Skeletal muscle tissue (tissue), 4 donors: ENCODE measurements around the gene GALNT11. TPM values are rescaled to one million over a fixed set of nuclear protein-coding genes. Genes with fewer than 3 reads are reported as not detected.
"Not testable (repeated sequence)": the region's sequence is repeated elsewhere in the genome, so short reads cannot be mapped to it uniquely, and the experiment has no call there.

ENCODE experiments used
- H3K27ac ChIP-seq: one replicate; pipeline ENCODE4 v1.7.0; 2013; ENCODE audit warnings: mild to moderate bottlenecking, low read depth, low read length, inconsistent platforms
- H3K27me3 ChIP-seq, 3 donors: one replicate each; pipeline ENCODE4 v1.7.0; 2013; ENCODE audit warnings: low read length in 3 of 3; ENCODE audit not compliant: control insufficient read depth in 3 of 3, insufficient read depth in 3 of 3
- H3K36me3 ChIP-seq, 3 donors: one replicate each; pipeline ENCODE4 v1.7.0; 2013; ENCODE audit warnings: low read length in 3 of 3; ENCODE audit not compliant: control insufficient read depth in 3 of 3, insufficient read depth in 3 of 3
- H3K4me1 ChIP-seq, 3 donors: one replicate each; pipeline ENCODE4 v1.7.0; 2013; ENCODE audit warnings: low read length in 3 of 3, mild to moderate bottlenecking in 3 of 3; ENCODE audit not compliant: control insufficient read depth in 3 of 3, insufficient read depth in 3 of 3
- H3K4me3 ChIP-seq, 3 donors: one replicate each; pipeline ENCODE4 v1.7.0; 2013; ENCODE audit warnings: low read length in 3 of 3
- H3K9ac ChIP-seq, 3 donors: one replicate each; pipeline ENCODE4 v1.7.0; 2013; ENCODE audit warnings: low read length in 3 of 3, mild to moderate bottlenecking in 3 of 3, moderate library complexity in 2 of 3, low read depth in 1 of 3
- H3K9me3 ChIP-seq, 3 donors: one replicate each; pipeline ENCODE4 v1.7.0; 2013; ENCODE audit warnings: low read length in 3 of 3; ENCODE audit not compliant: control insufficient read depth in 3 of 3
- total RNA-seq: library from RNA; depleted of rRNA; stranded (reverse); fragments of >200 nt; gene quantifications from one replicate; pipeline ENCODE4 v1.2.3, GENCODE V29; 2014
- donor health status: Osteomylitis.

The GALNT11 gene
- total RNA-seq, 1 donor from 2014 or later, result 19.8 TPM

DNA sequence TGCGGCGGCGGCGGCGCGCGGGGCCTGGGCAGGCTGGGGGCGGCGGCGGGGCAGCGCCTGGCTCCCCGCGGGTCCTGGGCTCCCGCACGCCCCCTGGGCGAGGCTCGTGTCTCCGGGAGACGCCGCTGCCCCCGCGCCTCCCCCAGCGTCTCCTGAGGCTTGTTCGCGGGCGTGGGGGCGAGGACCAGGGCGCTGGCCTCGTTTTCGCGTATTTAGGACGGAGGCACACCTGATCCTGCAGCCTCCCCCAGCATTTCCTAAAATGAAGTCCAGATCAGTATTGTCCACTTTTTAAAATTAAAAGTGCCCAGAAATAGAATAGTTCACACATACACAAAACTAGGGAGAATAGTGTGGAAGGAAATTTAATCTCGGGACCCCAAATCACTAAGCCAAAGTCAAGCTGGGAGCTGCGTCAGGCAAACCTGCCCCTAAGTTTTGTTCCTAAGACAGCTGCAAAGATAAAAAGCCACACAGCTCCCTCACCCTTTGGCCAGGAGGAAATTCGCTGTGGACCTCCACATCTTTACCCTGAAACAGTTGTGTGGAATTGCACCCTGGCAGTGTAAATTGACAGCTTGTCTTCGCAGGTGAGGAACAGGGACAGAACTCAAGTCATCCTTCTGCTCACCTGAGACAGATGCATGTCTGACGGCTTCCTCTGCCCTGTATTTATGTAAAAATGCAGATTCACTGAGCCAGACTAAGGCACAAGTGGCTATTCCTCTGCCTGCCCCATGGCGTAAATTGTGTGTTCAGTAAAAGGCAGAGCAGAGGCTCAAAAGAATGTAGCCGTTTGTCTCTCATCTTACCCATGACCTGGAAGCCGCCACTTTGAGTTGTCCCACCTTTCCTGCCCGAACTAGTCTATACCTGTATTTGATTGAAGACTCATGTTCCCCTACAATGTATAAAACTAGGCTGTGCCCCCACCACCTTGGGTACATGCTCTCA lies 740 bp downstream of the GALNT11 start:
- Histone ChIP-seq H3K9ac (peak overlapping the region; percentile 74 to 91 (median 82)), H3K4me3 (peak overlapping the region; percentile 77 to 91 (median 83)), H3K9me3 (no peaks in the 10 kb centered on the region), H3K36me3 (peaks cover 3 to 8% (median 4%) of the 10 kb centered on the region in 3 donors), H3K27me3 (no peaks in the 10 kb centered on the region), H3K27ac (peak overlapping the region; percentile 81), H3K4me1 (peaks cover 6 to 10% (median 7%) of the 10 kb centered on the region in 3 donors)

DNA sequence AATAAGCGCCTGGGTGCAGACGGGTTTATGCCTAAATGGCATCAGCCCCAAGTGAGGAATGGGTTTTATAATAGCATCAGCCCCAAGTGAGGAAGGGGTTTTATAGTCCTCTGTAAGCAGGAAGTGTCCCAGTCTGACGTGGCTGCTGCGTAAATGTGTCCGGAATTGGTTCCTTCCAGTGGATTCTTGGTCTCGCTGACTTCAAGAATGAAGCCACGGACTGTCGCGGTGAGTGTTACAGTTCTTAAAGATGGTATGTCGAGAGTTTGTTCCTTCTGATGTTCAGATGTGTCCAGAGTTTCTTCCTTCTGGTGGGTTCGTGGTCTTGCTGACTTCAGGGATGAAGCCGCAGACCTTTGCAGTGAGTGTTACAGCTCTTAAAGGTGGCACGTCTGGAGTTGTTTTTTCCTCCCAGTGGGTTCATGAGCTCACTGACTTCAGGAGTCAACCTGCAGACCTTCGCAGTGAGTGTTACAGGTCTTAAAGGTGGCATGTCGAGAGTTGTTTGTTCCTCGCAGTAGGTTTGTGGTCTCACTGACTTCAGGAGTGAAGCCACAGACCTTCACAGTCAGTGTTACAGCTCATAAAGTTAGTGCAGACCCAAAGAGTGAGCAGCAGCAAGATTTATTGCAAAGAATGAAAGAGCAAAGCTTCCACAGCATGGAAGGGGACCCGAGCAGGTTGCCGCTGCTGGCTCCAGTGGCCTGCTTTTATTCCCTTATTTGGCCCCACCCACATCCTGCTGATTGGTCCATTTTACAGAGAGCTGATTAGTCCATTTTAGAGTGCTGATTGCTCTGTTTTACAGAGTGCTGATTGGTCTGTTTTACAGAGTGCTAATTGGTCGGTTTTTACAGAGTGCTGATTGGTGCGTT lies 2.3 kb downstream of the GALNT11 start:
- not testable (repeated sequence) for H3K9ac ChIP-seq, H3K27ac ChIP-seq, H3K9me3 ChIP-seq, H3K36me3 ChIP-seq, H3K27me3 ChIP-seq, H3K4me3 ChIP-seq
- peaks cover 6 to 10% (median 7%) of the 10 kb centered on the region in 3 donors for H3K4me1 ChIP-seq

DNA sequence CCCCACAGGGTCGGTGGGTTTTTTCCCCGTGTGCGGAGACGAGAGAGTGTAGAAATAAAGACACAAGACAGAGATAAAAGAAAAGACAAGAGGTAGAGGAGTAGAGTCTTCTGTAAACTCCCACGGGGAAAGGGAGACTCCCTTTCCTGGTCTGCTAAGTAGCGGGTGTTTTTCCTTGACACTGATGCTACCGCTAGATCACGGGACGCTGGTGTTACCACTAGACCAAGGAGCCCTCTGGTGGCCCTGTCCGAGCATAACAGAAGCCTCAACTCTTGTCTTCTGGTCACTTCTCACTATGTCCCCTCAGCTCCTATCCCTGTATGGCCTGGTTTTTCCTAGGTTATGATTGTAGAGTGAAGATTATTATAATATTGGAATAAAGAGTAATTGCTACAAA lies 4.6 kb downstream of the GALNT11 start:
- H3K9me3 ChIP-seq, H3K4me1 ChIP-seq, H3K27ac ChIP-seq, H3K4me3 ChIP-seq, H3K27me3 ChIP-seq, H3K9ac ChIP-seq, H3K36me3 ChIP-seq: not testable (repeated sequence)

- not testable (repeated sequence) for H3K9ac ChIP-seq, H3K4me1 ChIP-seq, H3K36me3 ChIP-seq, H3K4me3 ChIP-seq, H3K9me3 ChIP-seq, H3K27me3 ChIP-seq, H3K27ac ChIP-seq
These were observed 5.2 kb downstream of the GALNT11 start for GRCh38 chr7:152030639-152031038.

DNA sequence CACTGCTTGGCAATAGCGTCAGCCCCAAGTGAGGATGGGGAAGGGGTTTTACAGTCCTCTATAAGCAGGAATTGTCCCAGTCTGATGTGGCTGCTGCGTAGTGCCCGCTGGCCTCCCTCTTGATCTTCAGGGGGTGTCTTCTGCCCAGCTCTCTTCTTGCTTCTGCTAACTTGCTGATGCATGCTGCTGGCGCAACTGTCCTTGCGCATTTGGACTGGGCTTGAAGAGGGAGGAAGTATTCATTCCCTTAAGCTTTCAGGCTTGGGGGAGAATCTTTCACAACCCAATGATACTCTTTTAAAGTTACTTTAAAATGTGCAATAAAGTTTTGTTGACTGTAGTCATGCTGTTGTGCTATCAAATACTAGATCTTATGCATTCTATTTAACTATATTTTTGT lies 10.3 kb downstream of the GALNT11 start:
- Histone ChIP-seq H3K36me3 (peaks cover 0 to 2% (median 0%) of the 10 kb centered on the region in 3 donors), H3K4me3 (no peak overlapping the region), H3K4me1 (no peaks in the 10 kb centered on the region), H3K9ac (no peak overlapping the region), H3K27me3 (no peaks in the 10 kb centered on the region), H3K27ac (no peak overlapping the region), H3K9me3 (no peaks in the 10 kb centered on the region)

DNA sequence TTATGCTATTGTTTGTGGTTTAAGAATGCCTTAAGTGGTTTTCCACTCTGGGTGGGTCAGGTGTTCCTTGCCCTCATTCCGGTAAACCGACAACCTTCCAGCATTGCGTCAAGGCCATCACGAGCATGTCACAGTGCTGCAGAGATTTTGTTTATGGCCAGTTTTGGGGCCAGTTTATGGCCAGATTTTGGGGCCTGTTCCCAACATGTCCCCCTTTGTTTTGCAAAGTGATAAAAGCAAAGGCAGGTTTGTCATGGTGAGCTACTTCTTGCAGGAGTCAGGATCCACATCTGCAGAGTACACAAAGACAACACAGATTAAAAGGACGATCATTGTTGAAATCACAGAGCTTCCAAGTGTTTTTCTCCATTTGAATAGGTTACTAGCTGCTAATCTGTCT lies 12.9 kb downstream of the GALNT11 start:
- not testable (repeated sequence) for H3K9me3 ChIP-seq, H3K9ac ChIP-seq, H3K36me3 ChIP-seq, H3K27me3 ChIP-seq, H3K27ac ChIP-seq, H3K4me1 ChIP-seq, H3K4me3 ChIP-seq

DNA sequence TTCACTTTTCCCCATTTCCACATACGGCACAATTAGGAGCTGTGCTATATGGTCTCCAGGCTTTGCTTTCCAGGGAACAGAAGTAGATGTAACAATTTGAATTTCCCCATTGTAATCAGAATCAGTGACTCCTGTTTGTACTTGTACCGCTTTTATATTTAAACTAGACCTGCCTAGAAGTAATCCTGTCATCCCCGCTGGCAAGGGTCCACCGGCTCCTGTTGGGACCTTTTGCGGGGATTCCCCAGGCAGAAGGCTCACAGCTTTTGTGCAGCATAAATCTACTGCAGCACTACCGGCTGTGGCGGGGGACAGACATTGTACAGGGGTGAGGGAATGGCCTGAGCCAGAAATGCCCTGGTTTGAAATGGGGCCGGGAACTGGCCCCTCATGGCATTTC lies 17.6 kb downstream of the GALNT11 start:
- not testable (repeated sequence) for H3K4me1 ChIP-seq, H3K9me3 ChIP-seq, H3K36me3 ChIP-seq, H3K27me3 ChIP-seq
- peak overlapping the region in 1 of 3 donors; percentile 7 for H3K4me3 ChIP-seq
- peak overlapping the region in 2 of 3 donors; percentile 17 to 45 for H3K9ac ChIP-seq
- H3K27ac ChIP-seq, result peak overlapping the region; percentile 40

DNA sequence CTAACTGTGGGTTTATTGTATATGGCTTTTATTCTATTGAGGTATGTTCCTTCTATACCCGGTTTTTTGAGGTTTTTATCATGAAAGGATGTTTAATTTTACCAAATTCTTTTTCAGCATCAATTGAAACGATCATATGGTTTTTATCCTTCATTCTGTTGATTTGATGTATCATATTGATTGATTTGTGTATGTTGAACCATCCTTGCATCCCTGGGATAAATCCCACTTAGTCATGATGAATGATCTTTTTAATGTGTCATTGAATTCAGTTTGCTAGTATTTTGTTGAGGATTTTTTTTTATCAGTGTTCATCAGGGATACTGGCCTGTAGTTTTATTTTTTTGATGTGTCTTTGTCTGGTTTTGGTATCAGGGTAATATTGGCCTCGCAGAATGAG lies 19.4 kb downstream of the GALNT11 start:
- not testable (repeated sequence) for H3K27me3 ChIP-seq, H3K4me1 ChIP-seq, H3K27ac ChIP-seq, H3K9ac ChIP-seq, H3K36me3 ChIP-seq, H3K4me3 ChIP-seq, H3K9me3 ChIP-seq

GRCh38 chr7:152046531-152046930 lies 21.1 kb downstream of the GALNT11 start:
- peaks cover 5 to 8% (median 6%) of the 10 kb centered on the region in 3 donors for H3K4me1 ChIP-seq
- H3K27me3 ChIP-seq, result no peaks in the 10 kb centered on the region
- no peaks in the 10 kb centered on the region for H3K9me3 ChIP-seq
- H3K36me3 ChIP-seq, result no peaks in the 10 kb centered on the region
- H3K27ac ChIP-seq, result no peak overlapping the region
- no peak overlapping the region for H3K4me3 ChIP-seq
- no peak overlapping the region for H3K9ac ChIP-seq

GRCh38 chr7:152048051-152048450 lies 22.6 kb downstream of the GALNT11 start:
- no peak overlapping the region for H3K4me3 ChIP-seq
- H3K27me3 ChIP-seq, result no peaks in the 10 kb centered on the region
- no peak overlapping the region for H3K27ac ChIP-seq
- H3K9ac ChIP-seq, result no peak overlapping the region
- H3K36me3 ChIP-seq, result no peaks in the 10 kb centered on the region
- H3K4me1 ChIP-seq, result peaks cover 5 to 7% (median 6%) of the 10 kb centered on the region in 3 donors
- no peaks in the 10 kb centered on the region for H3K9me3 ChIP-seq
